Liver (tissue), 9 donors: ENCODE measurements around the gene HARS2. TPM values are rescaled to one million over a fixed set of nuclear protein-coding genes. Genes with fewer than 3 reads are reported as not detected.
"Not testable (repeated sequence)": the region's sequence is repeated elsewhere in the genome, so short reads cannot be mapped to it uniquely, and the experiment has no call there.

Experiments used
- DNase-seq: peaks from one replicate; pipeline ENCODE4 v3.0.0-alpha.2; 2017; ENCODE audit warnings: low spot score
- H3K27ac ChIP-seq, 2 donors: one replicate each; pipeline ENCODE4 v1.7.0; 2013; ENCODE audit warnings: inconsistent platforms in 2 of 2, low read length in 2 of 2, control low read depth in 1 of 2, low read depth in 1 of 2, mild to moderate bottlenecking in 1 of 2
- H3K27me3 ChIP-seq, 4 donors: one replicate each; pipeline versions ENCODE4 v1.6.1 to v1.7.0; 2013; ENCODE audit warnings: low read length in 3 of 4, inconsistent platforms in 1 of 4, mild to moderate bottlenecking in 1 of 4, moderate library complexity in 1 of 4; ENCODE audit not compliant: control insufficient read depth in 4 of 4, insufficient read depth in 4 of 4
- H3K36me3 ChIP-seq, 4 donors: one replicate each; pipeline versions ENCODE4 v1.6.1 to v1.7.0; 2013; ENCODE audit warnings: low read length in 3 of 4, mild to moderate bottlenecking in 3 of 4, low read depth in 1 of 4, moderate library complexity in 1 of 4; ENCODE audit not compliant: control insufficient read depth in 4 of 4, insufficient read depth in 3 of 4
- H3K4me1 ChIP-seq, 4 donors: one replicate each; pipeline versions ENCODE4 v1.6.1 to v1.7.0; 2013; ENCODE audit warnings: low read length in 3 of 4, mild to moderate bottlenecking in 3 of 4, moderate library complexity in 1 of 4; ENCODE audit not compliant: control insufficient read depth in 4 of 4, insufficient read depth in 4 of 4
- H3K4me3 ChIP-seq, 3 donors: one replicate each; pipeline versions ENCODE4 v1.6.1 to v1.7.0; 2013; ENCODE audit warnings: low read length in 3 of 3, control low read depth in 1 of 3, low read depth in 1 of 3, mild to moderate bottlenecking in 1 of 3
- H3K9ac ChIP-seq, 2 donors: one replicate each; pipeline ENCODE4 v1.7.0; 2013; ENCODE audit warnings: low read length in 2 of 2, mild to moderate bottlenecking in 2 of 2, moderate library complexity in 2 of 2, control low read depth in 1 of 2, low read depth in 1 of 2
- H3K9me3 ChIP-seq, 4 donors: one replicate each; pipeline versions ENCODE4 v1.6.1 to v1.7.0; 2013; ENCODE audit warnings: low read length in 3 of 4; ENCODE audit not compliant: control insufficient read depth in 4 of 4
- EGR1 ChIP-seq, 2 donors: IDR thresholded peaks; 2 replicates each; pipeline ENCODE4 v1.6.1; 2016 to 2018; ENCODE audit warnings: antibody characterized with exemption in 2 of 2, low read depth in 2 of 2
- FOXA1 ChIP-seq: IDR thresholded peaks from 2 replicates; pipeline ENCODE4 v1.6.1; 2016; ENCODE audit warnings: antibody characterized with exemption
- FOXA2 ChIP-seq: IDR thresholded peaks from 2 replicates; pipeline ENCODE4 v1.6.1; 2016; ENCODE audit warnings: antibody characterized with exemption
- GABPA ChIP-seq, 2 donors: IDR thresholded peaks in 1 of 2; conservative IDR thresholded peaks in 1 of 2; 2 replicates each; pipeline ENCODE4 v1.6.1; 2016; ENCODE audit warnings: antibody characterized with exemption in 2 of 2, mild to moderate bottlenecking in 1 of 2, moderate library complexity in 1 of 2
- HNF4A ChIP-seq, 2 donors: conservative IDR thresholded peaks; 2 replicates each; pipeline ENCODE4 v1.6.1; 2016; ENCODE audit warnings: antibody characterized with exemption in 2 of 2, mild to moderate bottlenecking in 2 of 2
- HNF4G ChIP-seq: IDR thresholded peaks from 2 replicates; pipeline ENCODE4 v1.6.1; 2016; ENCODE audit warnings: antibody characterized with exemption
- JUND ChIP-seq, 2 donors: IDR thresholded peaks; 2 replicates each; pipeline ENCODE4 v1.6.1; 2016; ENCODE audit warnings: antibody characterized with exemption in 2 of 2
- NR2F2 ChIP-seq: IDR thresholded peaks from 2 replicates; pipeline ENCODE4 v1.6.1; 2016; ENCODE audit warnings: antibody characterized with exemption
- RXRA ChIP-seq, 2 donors: IDR thresholded peaks; 2 replicates each; pipeline ENCODE4 v1.6.1; 2017 to 2018; ENCODE audit warnings: antibody characterized with exemption in 2 of 2, mild to moderate bottlenecking in 1 of 2
- SP1 ChIP-seq: IDR thresholded peaks from 2 replicates; pipeline ENCODE4 v1.6.1; 2018; ENCODE audit warnings: antibody characterized with exemption, mild to moderate bottlenecking
- TAF1 ChIP-seq: conservative IDR thresholded peaks from 2 replicates; pipeline ENCODE4 v1.6.1; 2016; ENCODE audit warnings: antibody characterized with exemption, mild to moderate bottlenecking
- YY1 ChIP-seq: IDR thresholded peaks from 2 replicates; pipeline ENCODE4 v1.6.1; 2016; ENCODE audit warnings: antibody characterized with exemption, mild to moderate bottlenecking
- WGBS: extraction: QIAGEN DNeasy Blood & Tissue Kit; methylation state at CpG from one replicate; pipeline ENCODE4 v1.1.7; 2013; 5-methylcytosine and 5-hydroxymethylcytosine counted together
- polyA plus RNA-seq, 2 donors: library from polyadenylated mRNA; stranded (reverse) in 1 of 2; unstranded in 1 of 2; fragments of 200-250 nt in 1 of 2; fragments of >200 nt in 1 of 2; fragmentation: Nextera tagmentation in 1 of 2; extraction: Ambion mirVana in 1 of 2; gene quantifications; one replicate each; pipeline versions ENCODE4 v1.2.1 to v1.2.3, GENCODE V29; 2013 to 2015
- total RNA-seq, 2 donors: library from RNA; depleted of rRNA; stranded (reverse); fragments of >200 nt; gene quantifications; one replicate each; pipeline ENCODE4 v1.2.3, GENCODE V29; 2014
- TF ChIP-seq, protein P1 (sequence below): IDR thresholded peaks from 2 replicates; pipeline ENCODE4 v1.6.1; 2016; ENCODE audit warnings: antibody characterized with exemption
- TF ChIP-seq, protein P2 (sequence below): IDR thresholded peaks from 2 replicates; pipeline ENCODE4 v1.6.1; 2016; ENCODE audit warnings: antibody characterized with exemption
- TF ChIP-seq, protein P3 (sequence below): IDR thresholded peaks from 2 replicates; pipeline ENCODE4 v1.6.1; 2016; ENCODE audit warnings: antibody characterized with exemption, mild to moderate bottlenecking
- TF ChIP-seq, protein P4 (sequence below): fragments of 150-350 bp; IDR thresholded peaks from 2 replicates; pipeline ENCODE4 v1.5.1; 2017; ENCODE audit warnings: improper control_type of control experiment, low read depth, low read length; ENCODE audit not compliant: missing input control
- TF ChIP-seq, protein P5 (sequence below): IDR thresholded peaks from 2 replicates; pipeline ENCODE4 v1.6.1; 2016; ENCODE audit warnings: antibody characterized with exemption
- donor health status: healthy.
- donor health status: healthy.
- donor health status: healthy.
- donor health status: healthy.
- donor health status: healthy.

Gene HARS2
- total and polyA plus RNA-seq, 4 donors: 8.6 to 16.3 (median 10.8) TPM

DNA sequence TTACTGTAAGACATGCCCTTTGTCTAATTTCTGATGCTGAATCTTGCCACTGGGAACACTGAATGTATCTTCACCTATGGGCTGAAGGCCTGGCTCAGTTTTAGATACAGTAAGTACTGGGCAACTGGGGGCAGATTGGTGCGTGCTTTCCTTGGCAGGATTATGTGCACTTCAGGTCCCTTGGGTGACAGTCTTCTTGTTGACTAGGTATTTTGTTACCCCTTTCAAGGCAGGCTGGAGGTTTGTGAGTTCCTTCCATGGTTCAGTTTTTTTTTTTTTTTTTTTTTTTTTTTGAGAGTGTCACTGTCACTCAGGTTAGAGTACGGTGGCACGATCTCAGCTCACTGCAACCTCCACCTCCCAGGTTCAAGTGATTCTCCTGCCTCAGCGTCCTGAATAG, 16.6 kb downstream of the HARS2 start:
- TF ChIP-seq, protein P1, sequence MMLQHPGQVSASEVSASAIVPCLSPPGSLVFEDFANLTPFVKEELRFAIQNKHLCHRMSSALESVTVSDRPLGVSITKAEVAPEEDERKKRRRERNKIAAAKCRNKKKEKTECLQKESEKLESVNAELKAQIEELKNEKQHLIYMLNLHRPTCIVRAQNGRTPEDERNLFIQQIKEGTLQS: no peak
- TF ChIP-seq YY1 (no peak), FOXA2 (no peak), FOXA1 (no peak), TAF1 (no peak), JUND (IDR thresholded peaks at IDR 0.05) (no peak), SP1 (no peak), GABPA (IDR thresholded peaks at IDR 0.05 in 1 of 2, conservative IDR thresholded peaks at IDR 0.05 in 1 of 2) (no peak), EGR1 (IDR thresholded peaks at IDR 0.05; ENCODE audit: low read depth in 2 of 2) (no peak), NR2F2 (no peak), HNF4A (conservative IDR thresholded peaks at IDR 0.05) (no peak), HNF4G (no peak), RXRA (IDR thresholded peaks at IDR 0.05) (no peak)
- TF ChIP-seq, protein P2, sequence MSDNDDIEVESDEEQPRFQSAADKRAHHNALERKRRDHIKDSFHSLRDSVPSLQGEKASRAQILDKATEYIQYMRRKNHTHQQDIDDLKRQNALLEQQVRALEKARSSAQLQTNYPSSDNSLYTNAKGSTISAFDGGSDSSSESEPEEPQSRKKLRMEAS: no peak
- TF ChIP-seq, protein P3, sequence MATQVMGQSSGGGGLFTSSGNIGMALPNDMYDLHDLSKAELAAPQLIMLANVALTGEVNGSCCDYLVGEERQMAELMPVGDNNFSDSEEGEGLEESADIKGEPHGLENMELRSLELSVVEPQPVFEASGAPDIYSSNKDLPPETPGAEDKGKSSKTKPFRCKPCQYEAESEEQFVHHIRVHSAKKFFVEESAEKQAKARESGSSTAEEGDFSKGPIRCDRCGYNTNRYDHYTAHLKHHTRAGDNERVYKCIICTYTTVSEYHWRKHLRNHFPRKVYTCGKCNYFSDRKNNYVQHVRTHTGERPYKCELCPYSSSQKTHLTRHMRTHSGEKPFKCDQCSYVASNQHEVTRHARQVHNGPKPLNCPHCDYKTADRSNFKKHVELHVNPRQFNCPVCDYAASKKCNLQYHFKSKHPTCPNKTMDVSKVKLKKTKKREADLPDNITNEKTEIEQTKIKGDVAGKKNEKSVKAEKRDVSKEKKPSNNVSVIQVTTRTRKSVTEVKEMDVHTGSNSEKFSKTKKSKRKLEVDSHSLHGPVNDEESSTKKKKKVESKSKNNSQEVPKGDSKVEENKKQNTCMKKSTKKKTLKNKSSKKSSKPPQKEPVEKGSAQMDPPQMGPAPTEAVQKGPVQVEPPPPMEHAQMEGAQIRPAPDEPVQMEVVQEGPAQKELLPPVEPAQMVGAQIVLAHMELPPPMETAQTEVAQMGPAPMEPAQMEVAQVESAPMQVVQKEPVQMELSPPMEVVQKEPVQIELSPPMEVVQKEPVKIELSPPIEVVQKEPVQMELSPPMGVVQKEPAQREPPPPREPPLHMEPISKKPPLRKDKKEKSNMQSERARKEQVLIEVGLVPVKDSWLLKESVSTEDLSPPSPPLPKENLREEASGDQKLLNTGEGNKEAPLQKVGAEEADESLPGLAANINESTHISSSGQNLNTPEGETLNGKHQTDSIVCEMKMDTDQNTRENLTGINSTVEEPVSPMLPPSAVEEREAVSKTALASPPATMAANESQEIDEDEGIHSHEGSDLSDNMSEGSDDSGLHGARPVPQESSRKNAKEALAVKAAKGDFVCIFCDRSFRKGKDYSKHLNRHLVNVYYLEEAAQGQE: no peak
- TF ChIP-seq, protein P4, sequence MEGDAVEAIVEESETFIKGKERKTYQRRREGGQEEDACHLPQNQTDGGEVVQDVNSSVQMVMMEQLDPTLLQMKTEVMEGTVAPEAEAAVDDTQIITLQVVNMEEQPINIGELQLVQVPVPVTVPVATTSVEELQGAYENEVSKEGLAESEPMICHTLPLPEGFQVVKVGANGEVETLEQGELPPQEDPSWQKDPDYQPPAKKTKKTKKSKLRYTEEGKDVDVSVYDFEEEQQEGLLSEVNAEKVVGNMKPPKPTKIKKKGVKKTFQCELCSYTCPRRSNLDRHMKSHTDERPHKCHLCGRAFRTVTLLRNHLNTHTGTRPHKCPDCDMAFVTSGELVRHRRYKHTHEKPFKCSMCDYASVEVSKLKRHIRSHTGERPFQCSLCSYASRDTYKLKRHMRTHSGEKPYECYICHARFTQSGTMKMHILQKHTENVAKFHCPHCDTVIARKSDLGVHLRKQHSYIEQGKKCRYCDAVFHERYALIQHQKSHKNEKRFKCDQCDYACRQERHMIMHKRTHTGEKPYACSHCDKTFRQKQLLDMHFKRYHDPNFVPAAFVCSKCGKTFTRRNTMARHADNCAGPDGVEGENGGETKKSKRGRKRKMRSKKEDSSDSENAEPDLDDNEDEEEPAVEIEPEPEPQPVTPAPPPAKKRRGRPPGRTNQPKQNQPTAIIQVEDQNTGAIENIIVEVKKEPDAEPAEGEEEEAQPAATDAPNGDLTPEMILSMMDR: no peak
- TF ChIP-seq, protein P5, sequence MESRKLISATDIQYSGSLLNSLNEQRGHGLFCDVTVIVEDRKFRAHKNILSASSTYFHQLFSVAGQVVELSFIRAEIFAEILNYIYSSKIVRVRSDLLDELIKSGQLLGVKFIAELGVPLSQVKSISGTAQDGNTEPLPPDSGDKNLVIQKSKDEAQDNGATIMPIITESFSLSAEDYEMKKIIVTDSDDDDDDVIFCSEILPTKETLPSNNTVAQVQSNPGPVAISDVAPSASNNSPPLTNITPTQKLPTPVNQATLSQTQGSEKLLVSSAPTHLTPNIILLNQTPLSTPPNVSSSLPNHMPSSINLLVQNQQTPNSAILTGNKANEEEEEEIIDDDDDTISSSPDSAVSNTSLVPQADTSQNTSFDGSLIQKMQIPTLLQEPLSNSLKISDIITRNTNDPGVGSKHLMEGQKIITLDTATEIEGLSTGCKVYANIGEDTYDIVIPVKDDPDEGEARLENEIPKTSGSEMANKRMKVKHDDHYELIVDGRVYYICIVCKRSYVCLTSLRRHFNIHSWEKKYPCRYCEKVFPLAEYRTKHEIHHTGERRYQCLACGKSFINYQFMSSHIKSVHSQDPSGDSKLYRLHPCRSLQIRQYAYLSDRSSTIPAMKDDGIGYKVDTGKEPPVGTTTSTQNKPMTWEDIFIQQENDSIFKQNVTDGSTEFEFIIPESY: no peak
- H3K36me3 ChIP-seq: peaks cover 11 to 36% (median 26%) of the 10 kb centered on the region in 4 donors
- no peak overlapping the region for H3K4me3 ChIP-seq
- peaks cover 0 to 5% (median 2%) of the 10 kb centered on the region in 4 donors for H3K4me1 ChIP-seq
- no peak overlapping the region for H3K27ac ChIP-seq
- H3K9ac ChIP-seq: no peak overlapping the region
- 90% methylated on average over 4 of the region's 4 CpGs for WGBS
- DNase-seq: no peak
- no peaks in the 10 kb centered on the region for H3K27me3 ChIP-seq
- no peaks in the 10 kb centered on the region for H3K9me3 ChIP-seq

DNA sequence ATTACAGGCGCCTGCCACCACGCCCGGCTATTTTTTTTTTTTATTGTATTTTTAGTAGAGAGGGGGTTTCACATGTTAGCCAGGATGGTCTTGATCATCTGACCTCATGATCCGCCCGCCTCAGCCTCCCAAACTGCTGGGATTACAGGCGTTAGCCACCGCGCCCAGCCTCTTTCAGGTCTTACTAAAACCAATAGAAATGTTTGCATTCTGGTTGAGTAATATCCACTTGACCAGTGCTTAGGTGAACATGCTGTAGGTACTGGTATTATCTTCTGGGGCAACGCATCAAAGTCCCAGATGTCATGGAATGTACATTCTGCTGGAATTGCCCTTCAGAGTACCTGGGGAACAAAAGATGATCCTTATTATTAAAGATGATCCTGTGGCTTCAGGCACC, 17.5 kb downstream of the HARS2 start:
- H3K4me1 ChIP-seq, H3K9ac ChIP-seq, H3K9me3 ChIP-seq, H3K27me3 ChIP-seq, DNase-seq, H3K4me3 ChIP-seq, H3K27ac ChIP-seq: not testable (repeated sequence)
- H3K36me3 ChIP-seq: peaks cover 11 to 28% (median 21%) of the 10 kb centered on the region in 4 donors
- WGBS: 88% methylated on average over 9 of the region's 9 CpGs
